Heart left ventricle (tissue), 13 donors: ENCODE measurements around the gene NID2.

ENCODE experiments used
- POLR2A ChIP-seq, 2 donors: fragments of 450-650 bp; IDR thresholded peaks; one replicate each; pipeline ENCODE4 v1.6.1; 2017; ENCODE audit warnings: antibody characterized with exemption in 2 of 2, mild to moderate bottlenecking in 2 of 2, moderate library complexity in 2 of 2
- TF ChIP-seq, protein P1 (sequence below), 12 donors: fragments of 200-600 bp; sonication (generic) in 4 of 12; IDR thresholded peaks; one replicate each; pipeline versions ENCODE4 v1.5.0 to v1.8.0; 2018 to 2022; ENCODE audit warnings: antibody characterized with exemption in 12 of 12, mild to moderate bottlenecking in 5 of 12
- donor health status: ischemic (EF 13 %, LVEDD 7.1; RV severe dilation, severe dysfunction).
- donor health status: DM: no; HTN: yes; CAD: no.
- donor health status: DM: no; HTN: no; CAD: no.
- donor health status: ischemic (EF 25% LVEDD 6.9; RV normal size, moderate dysfunction).
- donor health status: ischemic (EF 25% LVEDD 5.7; RV mildly dilated, moderate dysfunction).
- donor health status: ischemic (EF 35%, LVEDD 5.7; RV mildly dilated, moderate dysfunction).
- donor health status: nonischemic (EF 11% LVEDD 7.7; RV severe dilation, severe dysfunction).
- donor health status: DM: yes; HTN: yes; CAD: no.
- donor health status: PGD.
- donor health status: ischemic (EF 29% LVEDD 5.4; RV normal size, mild dysfunction).
- donor health status: nonischemic (EF 23%, LVEDD 6.1; RV moderate dilation, normal function).

DNA sequence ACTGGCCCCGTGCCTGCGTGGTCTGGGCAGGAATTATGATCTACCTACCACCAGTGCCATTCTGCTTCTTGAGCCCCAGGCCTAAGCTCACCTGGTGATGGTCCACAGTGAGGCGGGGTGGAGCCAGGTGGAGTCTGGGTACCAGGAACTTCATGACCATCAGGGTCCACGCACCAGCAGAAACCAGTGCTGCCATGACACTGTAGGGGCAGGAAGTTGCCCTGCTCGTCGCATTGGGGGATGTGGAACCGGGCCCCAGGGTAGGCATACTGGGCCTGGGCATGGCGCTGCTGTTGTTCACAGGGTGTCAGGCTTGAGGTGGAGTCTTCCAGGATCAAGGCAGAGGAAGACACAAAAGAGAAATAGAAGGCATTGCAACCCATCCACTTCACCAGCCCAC, 49.9 kb downstream of the NID2 start:
- no peak for TF ChIP-seq POLR2A (IDR thresholded peaks at IDR 0.05)
- TF ChIP-seq, protein P1, sequence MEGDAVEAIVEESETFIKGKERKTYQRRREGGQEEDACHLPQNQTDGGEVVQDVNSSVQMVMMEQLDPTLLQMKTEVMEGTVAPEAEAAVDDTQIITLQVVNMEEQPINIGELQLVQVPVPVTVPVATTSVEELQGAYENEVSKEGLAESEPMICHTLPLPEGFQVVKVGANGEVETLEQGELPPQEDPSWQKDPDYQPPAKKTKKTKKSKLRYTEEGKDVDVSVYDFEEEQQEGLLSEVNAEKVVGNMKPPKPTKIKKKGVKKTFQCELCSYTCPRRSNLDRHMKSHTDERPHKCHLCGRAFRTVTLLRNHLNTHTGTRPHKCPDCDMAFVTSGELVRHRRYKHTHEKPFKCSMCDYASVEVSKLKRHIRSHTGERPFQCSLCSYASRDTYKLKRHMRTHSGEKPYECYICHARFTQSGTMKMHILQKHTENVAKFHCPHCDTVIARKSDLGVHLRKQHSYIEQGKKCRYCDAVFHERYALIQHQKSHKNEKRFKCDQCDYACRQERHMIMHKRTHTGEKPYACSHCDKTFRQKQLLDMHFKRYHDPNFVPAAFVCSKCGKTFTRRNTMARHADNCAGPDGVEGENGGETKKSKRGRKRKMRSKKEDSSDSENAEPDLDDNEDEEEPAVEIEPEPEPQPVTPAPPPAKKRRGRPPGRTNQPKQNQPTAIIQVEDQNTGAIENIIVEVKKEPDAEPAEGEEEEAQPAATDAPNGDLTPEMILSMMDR (IDR thresholded peaks at IDR 0.05) = no peak
